ENCODE results near the gene CCDC88C.

The CCDC88C gene

GRCh38 chr14:91387169-91387835 lies 30.3 kb downstream of the CCDC88C start:
- in situ Hi-C loops (cut with MboI; ENCODE audit: low sequenced_read_pairs, unreplicated experiment), result no loop called here
- no peak for DNase-seq (ENCODE audit: low spot score)
- TF ChIP-seq CTCF (IDR thresholded peaks at IDR 0.05; ENCODE audit: borderline replicate concordance, control extremely low read depth, extremely low read depth, insufficient read depth, missing control alignments), result no peak

- DNase-seq (ENCODE audit: low spot score), result no peak
- TF ChIP-seq CTCF (IDR thresholded peaks at IDR 0.05; ENCODE audit: borderline replicate concordance, control extremely low read depth, extremely low read depth, insufficient read depth, missing control alignments), result no peak
- in situ Hi-C loops (cut with MboI; ENCODE audit: low sequenced_read_pairs, unreplicated experiment), result no loop called here
Measured at GRCh38 chr14:91385697-91386096, 31.9 kb downstream of the CCDC88C start.

- in situ Hi-C loops (cut with MboI; ENCODE audit: low sequenced_read_pairs, unreplicated experiment), result no loop called here
- no peak for DNase-seq (ENCODE audit: low spot score)
- TF ChIP-seq CTCF (IDR thresholded peaks at IDR 0.05; ENCODE audit: borderline replicate concordance, control extremely low read depth, extremely low read depth, insufficient read depth, missing control alignments), result no peak
Measured at GRCh38 chr14:91385224-91385623, 32.4 kb downstream of the CCDC88C start.

- no peak for DNase-seq (ENCODE audit: low spot score)
- no peak for TF ChIP-seq CTCF (IDR thresholded peaks at IDR 0.05; ENCODE audit: borderline replicate concordance, control extremely low read depth, extremely low read depth, insufficient read depth, missing control alignments)
Measured at GRCh38 chr14:91383439-91383838, 34.2 kb downstream of the CCDC88C start.

GRCh38 chr14:91381801-91382670 lies 35.6 kb downstream of the CCDC88C start:
- DNase-seq (ENCODE audit: low spot score), result no peak
- in situ Hi-C loops (cut with MboI; ENCODE audit: low sequenced_read_pairs, unreplicated experiment), result no loop called here
- no peak for TF ChIP-seq CTCF (IDR thresholded peaks at IDR 0.05; ENCODE audit: borderline replicate concordance, control extremely low read depth, extremely low read depth, insufficient read depth, missing control alignments)

More at GRCh38 chr14:91383439-91383838, 34.2 kb downstream of the CCDC88C start:
- in situ Hi-C loops (cut with MboI; ENCODE audit: low sequenced_read_pairs, unreplicated experiment), result no loop called here

- no peak for DNase-seq (ENCODE audit: low spot score)
- in situ Hi-C loops (cut with MboI; ENCODE audit: low sequenced_read_pairs, unreplicated experiment), result no loop called here
- no peak for TF ChIP-seq CTCF (IDR thresholded peaks at IDR 0.05; ENCODE audit: borderline replicate concordance, control extremely low read depth, extremely low read depth, insufficient read depth, missing control alignments)
Measured at GRCh38 chr14:91380610-91381371, 36.8 kb downstream of the CCDC88C start.

All from GM13976 (cell line).